Peyer's patch (tissue), 4 donors: ENCODE data around the gene TSPO2. TPM values are rescaled to one million over a fixed set of nuclear protein-coding genes. Genes with fewer than 3 reads are reported as not detected.

Source experiments
- DNase-seq, 3 donors: peaks; one replicate each; pipeline ENCODE4 v3.0.0-alpha.2; 2017 to 2019
- H3K27ac ChIP-seq, 4 donors: fragments of 200-600 bp; sonication (generic); one replicate each; pipeline ENCODE4 v1.5.1; 2016 to 2019
- H3K27me3 ChIP-seq, 2 donors: fragments of 200-600 bp; sonication (generic); one replicate each; pipeline ENCODE4 v1.5.1; 2019
- H3K36me3 ChIP-seq, 3 donors: fragments of 200-600 bp; sonication (generic); one replicate each; pipeline ENCODE4 v1.5.1; 2016 to 2019
- H3K4me1 ChIP-seq, 4 donors: fragments of 200-600 bp; sonication (generic); one replicate each; pipeline ENCODE4 v1.5.1; 2016 to 2019
- H3K4me3 ChIP-seq, 4 donors: fragments of 200-600 bp; sonication (generic); 1 replicate in 3 of 4; 2 replicates in 1 of 4; pipeline ENCODE4 v1.5.1; 2016 to 2019; ENCODE audit warnings: mild to moderate bottlenecking in 1 of 4
- H3K9me3 ChIP-seq, 4 donors: fragments of 200-600 bp; sonication (generic); one replicate each; pipeline ENCODE4 v1.5.1; 2016 to 2019; ENCODE audit warnings: mild to moderate bottlenecking in 1 of 4
- POLR2A ChIP-seq, 2 donors: fragments of 450-650 bp; IDR thresholded peaks; one replicate each; pipeline ENCODE4 v1.5.1; 2017; ENCODE audit warnings: antibody characterized with exemption in 2 of 2, mild to moderate bottlenecking in 2 of 2, moderate library complexity in 2 of 2
- total RNA-seq, 4 donors: library from RNA; depleted of rRNA; stranded (reverse); fragments of >200 nt; gene quantifications; one replicate each; pipeline ENCODE4 v1.1.0, GENCODE V29; 2016
- TF ChIP-seq, protein P1 (sequence below), 6 experiments: fragments of 450-650 bp in 4 of 6; fragments of 200-600 bp in 2 of 6; sonication (generic) in 1 of 6; IDR thresholded peaks; one replicate each; pipeline ENCODE4 v1.5.1; 2017 to 2019; ENCODE audit warnings: antibody characterized with exemption in 6 of 6, mild to moderate bottlenecking in 3 of 6, moderate library complexity in 1 of 6

Gene TSPO2
- total RNA-seq, 4 donors from 2014 or later: not detected

DNA sequence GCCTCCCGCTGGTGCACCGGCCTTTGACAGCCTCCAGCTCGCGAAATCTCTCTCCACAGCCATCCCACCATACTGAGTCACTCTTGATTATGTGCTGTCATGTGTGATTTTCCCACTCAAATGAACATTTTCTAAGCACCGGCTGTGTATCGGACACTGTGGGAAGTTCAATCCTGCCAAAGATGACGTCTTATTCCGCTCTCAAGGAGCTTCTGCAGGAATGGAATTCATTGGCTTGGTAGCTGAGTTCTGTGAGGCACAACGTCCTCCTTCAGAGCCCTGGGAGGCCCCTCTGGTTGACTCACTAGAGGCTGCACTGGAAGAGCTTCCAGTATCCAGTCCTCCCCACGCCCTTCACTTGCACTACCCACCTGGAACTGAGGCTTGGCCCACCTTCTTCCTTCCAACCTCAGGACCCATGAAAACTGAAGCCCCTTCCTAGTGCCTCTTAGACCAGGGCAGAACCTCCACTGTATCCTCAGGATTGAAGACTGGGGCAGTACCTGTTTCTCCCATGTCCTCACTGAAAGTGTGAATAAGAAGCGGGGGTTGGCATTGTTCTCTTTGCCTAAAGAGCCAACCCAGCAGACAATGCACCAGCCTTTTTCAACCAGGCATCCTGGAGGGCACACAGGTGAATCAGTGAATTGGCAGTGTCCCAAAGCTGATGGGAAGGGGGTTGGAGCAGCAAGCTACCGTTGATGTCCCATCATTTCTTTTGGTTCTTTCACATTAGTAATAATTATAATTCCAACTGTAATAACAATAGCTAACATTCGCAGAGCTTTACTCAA lies 5.0 kb upstream of the TSPO2 start:
- Histone ChIP-seq H3K4me3 (no peak overlapping the region), H3K9me3 (no peaks in the 10 kb centered on the region), H3K4me1 (peaks cover 0 to 30% (median 2%) of the 10 kb centered on the region in 4 donors), H3K27ac (no peak overlapping the region), H3K36me3 (peaks cover 0 to 5% (median 0%) of the 10 kb centered on the region in 3 donors), H3K27me3 (no peaks in the 10 kb centered on the region)
- TF ChIP-seq, protein P1, sequence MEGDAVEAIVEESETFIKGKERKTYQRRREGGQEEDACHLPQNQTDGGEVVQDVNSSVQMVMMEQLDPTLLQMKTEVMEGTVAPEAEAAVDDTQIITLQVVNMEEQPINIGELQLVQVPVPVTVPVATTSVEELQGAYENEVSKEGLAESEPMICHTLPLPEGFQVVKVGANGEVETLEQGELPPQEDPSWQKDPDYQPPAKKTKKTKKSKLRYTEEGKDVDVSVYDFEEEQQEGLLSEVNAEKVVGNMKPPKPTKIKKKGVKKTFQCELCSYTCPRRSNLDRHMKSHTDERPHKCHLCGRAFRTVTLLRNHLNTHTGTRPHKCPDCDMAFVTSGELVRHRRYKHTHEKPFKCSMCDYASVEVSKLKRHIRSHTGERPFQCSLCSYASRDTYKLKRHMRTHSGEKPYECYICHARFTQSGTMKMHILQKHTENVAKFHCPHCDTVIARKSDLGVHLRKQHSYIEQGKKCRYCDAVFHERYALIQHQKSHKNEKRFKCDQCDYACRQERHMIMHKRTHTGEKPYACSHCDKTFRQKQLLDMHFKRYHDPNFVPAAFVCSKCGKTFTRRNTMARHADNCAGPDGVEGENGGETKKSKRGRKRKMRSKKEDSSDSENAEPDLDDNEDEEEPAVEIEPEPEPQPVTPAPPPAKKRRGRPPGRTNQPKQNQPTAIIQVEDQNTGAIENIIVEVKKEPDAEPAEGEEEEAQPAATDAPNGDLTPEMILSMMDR (IDR thresholded peaks at IDR 0.05): no peak
- no peak for TF ChIP-seq POLR2A (IDR thresholded peaks at IDR 0.05)
- no peak for DNase-seq

DNA sequence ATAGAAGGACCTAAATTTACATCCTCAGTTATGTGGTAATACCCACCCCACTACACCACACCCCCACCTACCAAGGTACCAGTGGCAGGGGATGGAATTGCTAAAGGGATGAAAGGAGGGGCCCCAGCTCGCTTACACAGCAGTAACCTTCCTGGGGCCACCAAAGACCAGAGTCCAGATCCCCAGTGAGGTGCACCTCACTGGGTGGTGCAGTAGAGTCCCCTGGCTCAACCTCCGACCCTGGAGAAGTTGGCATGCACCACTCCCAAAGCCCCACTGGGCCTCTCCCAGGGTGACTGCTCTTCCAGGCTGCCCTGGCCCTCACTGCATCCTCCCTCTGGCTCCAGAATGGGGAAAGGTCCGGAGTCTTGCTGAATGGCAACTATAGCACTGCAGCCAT lies 4.1 kb upstream of the TSPO2 start:
- TF ChIP-seq POLR2A (IDR thresholded peaks at IDR 0.05): no peak
- TF ChIP-seq, protein P1 (IDR thresholded peaks at IDR 0.05): no peak
- Histone ChIP-seq H3K9me3 (no peaks in the 10 kb centered on the region), H3K4me1 (peaks cover 0 to 30% (median 2%) of the 10 kb centered on the region in 4 donors), H3K36me3 (peaks cover 0 to 5% (median 0%) of the 10 kb centered on the region in 3 donors), H3K27ac (peak overlapping the region in 2 of 4 donors; percentile 79 to 88), H3K4me3 (peak overlapping the region in 3 of 4 donors; percentile 0 to 53 (median 46)), H3K27me3 (no peaks in the 10 kb centered on the region)
- no peak for DNase-seq

GRCh38 chr6:41039060-41039998 lies 2.9 kb upstream of the TSPO2 start, which contains the start of gene UNC5CL:
TSS of gene UNC5CL (minus strand) at chr6:41039221. CDS start at chr6:41035074, 4,147 bp downstream.
- H3K9me3 ChIP-seq: no peaks in the 10 kb centered on the region
- peak; percentile 37 to 71 for TF ChIP-seq POLR2A (IDR thresholded peaks at IDR 0.05)
- TF ChIP-seq, protein P1 (IDR thresholded peaks at IDR 0.05): peak in 5 of 6 experiments; percentile 23 to 94 (median 85)
- peaks cover 0 to 5% (median 0%) of the 10 kb centered on the region in 3 donors for H3K36me3 ChIP-seq
- peak within 1 kb of the TSS in 3 of 4 donors; percentile 0 to 53 (median 46) for H3K4me3 ChIP-seq
- no peaks in the 10 kb centered on the region for H3K27me3 ChIP-seq
- peak within 1 kb of the TSS in 3 of 4 donors; percentile 69 to 88 (median 79) for H3K27ac ChIP-seq
- DNase-seq: peak; percentile 27 to 87 (median 83)
- H3K4me1 ChIP-seq: peaks cover 0 to 30% (median 2%) of the 10 kb centered on the region in 4 donors

- Histone ChIP-seq H3K4me1 (peaks cover 0 to 30% (median 2%) of the 10 kb centered on the region in 4 donors), H3K36me3 (no peaks in the 10 kb centered on the region), H3K4me3 (peak overlapping the region in 2 of 4 donors; percentile 18 to 22), H3K27ac (peak overlapping the region in 3 of 4 donors; percentile 69 to 88 (median 79)), H3K27me3 (no peaks in the 10 kb centered on the region), H3K9me3 (no peaks in the 10 kb centered on the region)
- peak in 2 of 3 donors; percentile 82 to 87 for DNase-seq
- no peak for TF ChIP-seq POLR2A (IDR thresholded peaks at IDR 0.05)
- TF ChIP-seq, protein P1 (IDR thresholded peaks at IDR 0.05): no peak
Measured at GRCh38 chr6:41040101-41040939, 1.9 kb upstream of the TSPO2 start.
